ENCODE results near the gene CACNG7.
"Not testable (repeated sequence)": the region's sequence is repeated elsewhere in the genome, so short reads cannot be mapped to it uniquely, and the experiment has no call there.

CACNG7 gene

GRCh38 chr19:53927739-53928138 lies 18.7 kb downstream of the CACNG7 start:
- H3K36me3 ChIP-seq (ENCODE audit: control insufficient read depth, insufficient read depth, low read length): peaks cover 5% of the 10 kb centered on the region
- H3K27me3 ChIP-seq (ENCODE audit: control insufficient read depth, insufficient read depth, low read length): no peaks in the 10 kb centered on the region
- H3K27ac ChIP-seq (ENCODE audit: low read depth, low read length): no peak overlapping the region
- H3K4me1 ChIP-seq (ENCODE audit: control insufficient read depth, insufficient read depth, low read length): peaks cover 3% of the 10 kb centered on the region; the same call in 1 of the 2 replicates
- no peaks in the 10 kb centered on the region for H3K9me3 ChIP-seq (ENCODE audit: control insufficient read depth, insufficient read depth, low read length)
- no peak overlapping the region for H3K9ac ChIP-seq (ENCODE audit: low read depth, low read length)
- H3K4me3 ChIP-seq (ENCODE audit: low read depth, low read length): 0 out of 2 replicates have a peak overlapping the region, but pooled peaks have one; percentile 23

GRCh38 chr19:53936029-53936428 lies 27.0 kb downstream of the CACNG7 start:
- peaks cover 4% of the 10 kb centered on the region; the same call in 1 of the 2 replicates for H3K36me3 ChIP-seq (ENCODE audit: control insufficient read depth, insufficient read depth, low read length)
- no peak overlapping the region for H3K9ac ChIP-seq (ENCODE audit: low read depth, low read length)
- no peak overlapping the region for H3K4me3 ChIP-seq (ENCODE audit: low read depth, low read length)
- 0 out of 2 replicates have a peak, but pooled peaks cover 3% of the 10 kb centered on the region for H3K4me1 ChIP-seq (ENCODE audit: control insufficient read depth, insufficient read depth, low read length)
- no peaks in the 10 kb centered on the region for H3K9me3 ChIP-seq (ENCODE audit: control insufficient read depth, insufficient read depth, low read length)
- no peak overlapping the region for H3K27ac ChIP-seq (ENCODE audit: low read depth, low read length)
- H3K27me3 ChIP-seq (ENCODE audit: control insufficient read depth, insufficient read depth, low read length): peaks cover under 1% of the 10 kb centered on the region; the same call in 1 of the 2 replicates

GRCh38 chr19:53942001-53942786 lies 33.1 kb downstream of the CACNG7 start:
- H3K4me1 ChIP-seq (ENCODE audit: control insufficient read depth, insufficient read depth, low read length): peaks cover 9% of the 10 kb centered on the region
- H3K27me3 ChIP-seq (ENCODE audit: control insufficient read depth, insufficient read depth, low read length): peaks cover 10% of the 10 kb centered on the region; the same call in 1 of the 2 replicates
- peak overlapping the region; percentile 83 for H3K4me3 ChIP-seq (ENCODE audit: low read depth, low read length)
- no peak overlapping the region for H3K27ac ChIP-seq (ENCODE audit: low read depth, low read length)
- H3K9me3 ChIP-seq (ENCODE audit: control insufficient read depth, insufficient read depth, low read length): no peaks in the 10 kb centered on the region
- H3K9ac ChIP-seq (ENCODE audit: low read depth, low read length): peak overlapping the region; percentile 65
- H3K36me3 ChIP-seq (ENCODE audit: control insufficient read depth, insufficient read depth, low read length): no peaks in the 10 kb centered on the region

- no peaks in the 10 kb centered on the region for H3K36me3 ChIP-seq (ENCODE audit: control insufficient read depth, insufficient read depth, low read length)
- H3K9me3 ChIP-seq (ENCODE audit: control insufficient read depth, insufficient read depth, low read length): no peaks in the 10 kb centered on the region
- no peak overlapping the region for H3K27ac ChIP-seq (ENCODE audit: low read depth, low read length)
- no peak overlapping the region for H3K9ac ChIP-seq (ENCODE audit: low read depth, low read length)
- no peak overlapping the region for H3K4me3 ChIP-seq (ENCODE audit: low read depth, low read length)
- peaks cover 10% of the 10 kb centered on the region; the same call in 1 of the 2 replicates for H3K27me3 ChIP-seq (ENCODE audit: control insufficient read depth, insufficient read depth, low read length)
- H3K4me1 ChIP-seq (ENCODE audit: control insufficient read depth, insufficient read depth, low read length): peaks cover 9% of the 10 kb centered on the region
Observed at GRCh38 chr19:53944416-53944815, 35.3 kb downstream of the CACNG7 start.

- H3K27me3 ChIP-seq (ENCODE audit: control insufficient read depth, insufficient read depth, low read length): peaks cover 10% of the 10 kb centered on the region; the same call in 1 of the 2 replicates
- no peaks in the 10 kb centered on the region for H3K9me3 ChIP-seq (ENCODE audit: control insufficient read depth, insufficient read depth, low read length)
- H3K9ac ChIP-seq (ENCODE audit: low read depth, low read length): no peak overlapping the region
- H3K4me3 ChIP-seq (ENCODE audit: low read depth, low read length): 0 out of 2 replicates have a peak overlapping the region, but pooled peaks have one; percentile 39
- H3K27ac ChIP-seq (ENCODE audit: low read depth, low read length): no peak overlapping the region
- peaks cover 9% of the 10 kb centered on the region for H3K4me1 ChIP-seq (ENCODE audit: control insufficient read depth, insufficient read depth, low read length)
- no peaks in the 10 kb centered on the region for H3K36me3 ChIP-seq (ENCODE audit: control insufficient read depth, insufficient read depth, low read length)
Observed at GRCh38 chr19:53944933-53945332, 35.9 kb downstream of the CACNG7 start.

- Histone ChIP-seq H3K9ac (ENCODE audit: low read depth, low read length) (no peak overlapping the region), H3K27me3 (ENCODE audit: control insufficient read depth, insufficient read depth, low read length) (peaks cover 10% of the 10 kb centered on the region; the same call in 1 of the 2 replicates), H3K4me3 (ENCODE audit: low read depth, low read length) (peak overlapping the region; percentile 44), H3K36me3 (ENCODE audit: control insufficient read depth, insufficient read depth, low read length) (no peaks in the 10 kb centered on the region), H3K9me3 (ENCODE audit: control insufficient read depth, insufficient read depth, low read length) (no peaks in the 10 kb centered on the region), H3K27ac (ENCODE audit: low read depth, low read length) (no peak overlapping the region), H3K4me1 (ENCODE audit: control insufficient read depth, insufficient read depth, low read length) (peaks cover 9% of the 10 kb centered on the region)
Observed at GRCh38 chr19:53945441-53945840, 36.4 kb downstream of the CACNG7 start.

- Histone ChIP-seq H3K9me3 (ENCODE audit: control insufficient read depth, insufficient read depth, low read length) (no peaks in the 10 kb centered on the region), H3K9ac (ENCODE audit: low read depth, low read length) (no peak overlapping the region), H3K36me3 (ENCODE audit: control insufficient read depth, insufficient read depth, low read length) (no peaks in the 10 kb centered on the region), H3K4me1 (ENCODE audit: control insufficient read depth, insufficient read depth, low read length) (peaks cover 9% of the 10 kb centered on the region), H3K4me3 (ENCODE audit: low read depth, low read length) (peak overlapping the region; percentile 44), H3K27me3 (ENCODE audit: control insufficient read depth, insufficient read depth, low read length) (peaks cover 10% of the 10 kb centered on the region; the same call in 1 of the 2 replicates), H3K27ac (ENCODE audit: low read depth, low read length) (no peak overlapping the region)
Observed at GRCh38 chr19:53945998-53946397, 36.9 kb downstream of the CACNG7 start.

- Histone ChIP-seq H3K9me3 (ENCODE audit: control insufficient read depth, insufficient read depth, low read length) (no peaks in the 10 kb centered on the region), H3K36me3 (ENCODE audit: control insufficient read depth, insufficient read depth, low read length) (no peaks in the 10 kb centered on the region), H3K27ac (ENCODE audit: low read depth, low read length) (no peak overlapping the region), H3K4me1 (ENCODE audit: control insufficient read depth, insufficient read depth, low read length) (peaks cover 6% of the 10 kb centered on the region; the same call in 1 of the 2 replicates), H3K4me3 (ENCODE audit: low read depth, low read length) (no peak overlapping the region), H3K27me3 (ENCODE audit: control insufficient read depth, insufficient read depth, low read length) (no peaks in the 10 kb centered on the region), H3K9ac (ENCODE audit: low read depth, low read length) (no peak overlapping the region)
Observed at GRCh38 chr19:53947624-53948023, 38.5 kb downstream of the CACNG7 start.

GRCh38 chr19:53948611-53949010 lies 39.5 kb downstream of the CACNG7 start:
- H3K9ac ChIP-seq (ENCODE audit: low read depth, low read length); H3K4me1 ChIP-seq (ENCODE audit: control insufficient read depth, insufficient read depth, low read length); H3K4me3 ChIP-seq (ENCODE audit: low read depth, low read length); H3K27me3 ChIP-seq (ENCODE audit: control insufficient read depth, insufficient read depth, low read length); H3K36me3 ChIP-seq (ENCODE audit: control insufficient read depth, insufficient read depth, low read length); H3K9me3 ChIP-seq (ENCODE audit: control insufficient read depth, insufficient read depth, low read length); H3K27ac ChIP-seq (ENCODE audit: low read depth, low read length): not testable (repeated sequence)

- Histone ChIP-seq H3K9me3 (ENCODE audit: control insufficient read depth, insufficient read depth, low read length) (no peaks in the 10 kb centered on the region), H3K9ac (ENCODE audit: low read depth, low read length) (no peak overlapping the region), H3K27ac (ENCODE audit: low read depth, low read length) (no peak overlapping the region), H3K4me3 (ENCODE audit: low read depth, low read length) (no peak overlapping the region), H3K36me3 (ENCODE audit: control insufficient read depth, insufficient read depth, low read length) (no peaks in the 10 kb centered on the region), H3K4me1 (ENCODE audit: control insufficient read depth, insufficient read depth, low read length) (peaks cover 2% of the 10 kb centered on the region; the same call in 1 of the 2 replicates), H3K27me3 (ENCODE audit: control insufficient read depth, insufficient read depth, low read length) (peaks cover 3% of the 10 kb centered on the region)
Observed at GRCh38 chr19:53951436-53951835, 42.4 kb downstream of the CACNG7 start.

GRCh38 chr19:53951947-53952346 lies 42.9 kb downstream of the CACNG7 start:
- peaks cover 5% of the 10 kb centered on the region for H3K27me3 ChIP-seq (ENCODE audit: control insufficient read depth, insufficient read depth, low read length)
- H3K4me3 ChIP-seq (ENCODE audit: low read depth, low read length): no peak overlapping the region
- no peak overlapping the region for H3K27ac ChIP-seq (ENCODE audit: low read depth, low read length)
- peaks cover 7% of the 10 kb centered on the region for H3K4me1 ChIP-seq (ENCODE audit: control insufficient read depth, insufficient read depth, low read length)
- no peaks in the 10 kb centered on the region for H3K36me3 ChIP-seq (ENCODE audit: control insufficient read depth, insufficient read depth, low read length)
- H3K9ac ChIP-seq (ENCODE audit: low read depth, low read length): no peak overlapping the region
- no peaks in the 10 kb centered on the region for H3K9me3 ChIP-seq (ENCODE audit: control insufficient read depth, insufficient read depth, low read length)
